Activated T-cell treated with anti-CD3 and anti-CD28 coated beads, Interleukin-2, amount 50 U/mL, for 24 hours (primary cell): ENCODE measurements around the gene NDST1.

Experiments
- DNase-seq: peaks from one replicate; pipeline ENCODE4 v3.0.0-alpha.2; 2020
- H3K27ac Mint-ChIP-seq: 2 replicates; pipeline ENCODE4 v1.8.0; 2020; ENCODE audit warnings: mild to moderate bottlenecking, mixed read lengths
- H3K27me3 Mint-ChIP-seq: 2 replicates; pipeline ENCODE4 v1.8.0; 2020; ENCODE audit warnings: mixed read lengths
- H3K36me3 Mint-ChIP-seq: 2 replicates; pipeline ENCODE4 v1.8.0; 2020; ENCODE audit warnings: low read depth, mixed read lengths
- H3K4me1 Mint-ChIP-seq: 2 replicates; pipeline ENCODE4 v1.8.0; 2020; ENCODE audit warnings: low read depth, mixed read lengths
- H3K4me3 Mint-ChIP-seq: 2 replicates; pipeline ENCODE4 v1.8.0; 2020; ENCODE audit warnings: mild to moderate bottlenecking, moderate library complexity, mixed read lengths
- H3K9me3 Mint-ChIP-seq: 2 replicates; pipeline ENCODE4 v1.8.0; 2020; ENCODE audit warnings: mixed read lengths

NDST1 gene

DNA sequence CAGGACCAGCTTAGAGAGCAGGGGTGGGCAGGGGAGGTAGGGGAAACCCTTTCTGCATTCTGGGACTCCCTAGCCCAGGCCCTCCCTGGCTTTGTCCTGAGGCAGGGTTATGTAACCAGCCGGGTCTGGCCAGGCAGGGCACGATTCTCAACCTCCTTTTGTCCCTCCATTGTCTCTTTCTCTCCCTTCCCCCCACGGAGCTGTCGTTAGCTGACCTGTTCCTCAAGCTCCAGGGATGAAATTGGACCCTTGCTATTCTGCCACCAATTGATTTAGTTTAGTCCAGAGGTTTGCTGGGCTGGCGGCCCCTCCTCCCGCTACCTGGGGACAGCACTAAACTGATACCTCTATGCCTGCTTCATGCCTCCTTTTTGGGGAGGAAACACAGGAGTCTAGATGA lies 9.4 kb upstream of the NDST1 start:
- no peaks in the 10 kb centered on the region for H3K4me1 Mint-ChIP-seq
- H3K4me3 Mint-ChIP-seq, result no peak overlapping the region
- H3K36me3 Mint-ChIP-seq, result no peaks in the 10 kb centered on the region
- no peaks in the 10 kb centered on the region for H3K27me3 Mint-ChIP-seq
- H3K9me3 Mint-ChIP-seq, result no peaks in the 10 kb centered on the region
- no peak for DNase-seq
- no peak overlapping the region for H3K27ac Mint-ChIP-seq

DNA sequence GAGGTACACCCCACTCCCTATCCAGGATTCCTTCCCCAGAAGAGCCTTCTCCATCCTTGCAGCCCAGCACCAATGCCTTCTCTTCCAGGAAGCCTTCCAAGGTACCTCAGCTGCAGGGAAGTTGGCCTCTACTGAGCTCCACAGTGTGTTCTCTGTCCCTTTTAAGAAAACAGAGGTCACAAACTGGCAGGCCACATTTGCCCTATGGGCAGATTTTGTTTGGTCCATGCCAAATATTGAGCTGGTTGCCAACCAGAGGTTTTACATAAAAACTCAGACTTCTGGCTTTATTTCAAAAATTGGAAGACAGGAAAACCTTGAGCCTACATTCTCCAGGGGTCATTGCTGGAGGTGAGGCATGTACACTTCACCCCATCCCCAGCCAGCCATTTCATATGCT lies 9.0 kb upstream of the NDST1 start:
- no peak overlapping the region for H3K4me3 Mint-ChIP-seq
- no peaks in the 10 kb centered on the region for H3K4me1 Mint-ChIP-seq
- no peaks in the 10 kb centered on the region for H3K36me3 Mint-ChIP-seq
- no peaks in the 10 kb centered on the region for H3K27me3 Mint-ChIP-seq
- no peak overlapping the region for H3K27ac Mint-ChIP-seq
- no peak for DNase-seq
- H3K9me3 Mint-ChIP-seq, result no peaks in the 10 kb centered on the region

DNA sequence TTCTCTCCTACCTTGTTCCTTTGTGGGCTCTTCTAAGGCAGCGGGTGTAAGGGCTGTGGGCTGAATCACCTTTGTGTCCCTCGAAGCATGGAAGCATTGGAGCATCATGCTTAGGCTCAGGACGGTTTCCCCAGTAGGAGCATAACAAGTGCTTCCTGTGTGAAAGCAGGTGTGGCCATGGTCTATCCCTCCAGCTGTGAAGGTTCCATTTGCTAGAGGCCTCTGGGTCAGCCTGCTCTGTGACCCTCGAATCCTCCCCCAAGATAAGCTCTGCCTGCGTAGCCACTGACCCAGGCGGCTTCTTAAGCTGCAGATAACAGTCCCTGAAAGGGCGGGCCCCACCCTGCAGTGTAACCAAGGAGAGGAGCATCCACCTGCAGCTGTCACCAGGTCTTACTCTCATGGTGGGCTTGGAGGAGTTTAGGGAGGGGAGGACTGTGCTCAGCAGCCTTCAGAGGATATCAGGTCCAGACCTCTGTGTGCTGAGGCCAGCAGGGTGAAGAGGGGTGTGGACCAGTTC lies 8.4 kb upstream of the NDST1 start:
- Mint-ChIP-seq H3K4me1 (no peaks in the 10 kb centered on the region), H3K27ac (no peak overlapping the region), H3K4me3 (no peak overlapping the region), H3K36me3 (no peaks in the 10 kb centered on the region), H3K9me3 (no peaks in the 10 kb centered on the region), H3K27me3 (no peaks in the 10 kb centered on the region)
- no peak for DNase-seq

GRCh38 chr5:150500328-150500841 lies 7.5 kb upstream of the NDST1 start:
- H3K4me1 Mint-ChIP-seq, result no peaks in the 10 kb centered on the region
- no peaks in the 10 kb centered on the region for H3K9me3 Mint-ChIP-seq
- no peak for DNase-seq
- no peak overlapping the region for H3K4me3 Mint-ChIP-seq
- no peak overlapping the region for H3K27ac Mint-ChIP-seq
- H3K36me3 Mint-ChIP-seq, result no peaks in the 10 kb centered on the region
- no peaks in the 10 kb centered on the region for H3K27me3 Mint-ChIP-seq

- DNase-seq, result no peak
- no peak overlapping the region for H3K27ac Mint-ChIP-seq
- no peaks in the 10 kb centered on the region for H3K27me3 Mint-ChIP-seq
- H3K9me3 Mint-ChIP-seq, result no peaks in the 10 kb centered on the region
- H3K36me3 Mint-ChIP-seq, result no peaks in the 10 kb centered on the region
- no peak overlapping the region for H3K4me3 Mint-ChIP-seq
- no peaks in the 10 kb centered on the region for H3K4me1 Mint-ChIP-seq
Observed at GRCh38 chr5:150500905-150501304, 7.0 kb upstream of the NDST1 start.

- no peaks in the 10 kb centered on the region for H3K9me3 Mint-ChIP-seq
- no peaks in the 10 kb centered on the region for H3K4me1 Mint-ChIP-seq
- no peaks in the 10 kb centered on the region for H3K27me3 Mint-ChIP-seq
- no peak for DNase-seq
- no peaks in the 10 kb centered on the region for H3K36me3 Mint-ChIP-seq
- no peak overlapping the region for H3K4me3 Mint-ChIP-seq
- H3K27ac Mint-ChIP-seq, result no peak overlapping the region
Observed at GRCh38 chr5:150502106-150502505, 5.8 kb upstream of the NDST1 start.

GRCh38 chr5:150502847-150503246 lies 5.1 kb upstream of the NDST1 start:
- Mint-ChIP-seq H3K9me3 (no peaks in the 10 kb centered on the region), H3K36me3 (no peaks in the 10 kb centered on the region), H3K27me3 (no peaks in the 10 kb centered on the region), H3K4me1 (no peaks in the 10 kb centered on the region), H3K4me3 (no peak overlapping the region), H3K27ac (no peak overlapping the region)
- no peak for DNase-seq

- Mint-ChIP-seq H3K4me1 (no peaks in the 10 kb centered on the region), H3K27ac (no peak overlapping the region), H3K36me3 (no peaks in the 10 kb centered on the region), H3K4me3 (no peak overlapping the region), H3K9me3 (no peaks in the 10 kb centered on the region), H3K27me3 (no peaks in the 10 kb centered on the region)
- no peak for DNase-seq
Observed at GRCh38 chr5:150503386-150503785, 4.5 kb upstream of the NDST1 start.

GRCh38 chr5:150503977-150504620 lies 3.8 kb upstream of the NDST1 start:
- H3K27me3 Mint-ChIP-seq, result no peaks in the 10 kb centered on the region
- no peak overlapping the region for H3K4me3 Mint-ChIP-seq
- H3K27ac Mint-ChIP-seq, result no peak overlapping the region
- DNase-seq, result no peak
- no peaks in the 10 kb centered on the region for H3K36me3 Mint-ChIP-seq
- H3K9me3 Mint-ChIP-seq, result no peaks in the 10 kb centered on the region
- H3K4me1 Mint-ChIP-seq, result no peaks in the 10 kb centered on the region

DNA sequence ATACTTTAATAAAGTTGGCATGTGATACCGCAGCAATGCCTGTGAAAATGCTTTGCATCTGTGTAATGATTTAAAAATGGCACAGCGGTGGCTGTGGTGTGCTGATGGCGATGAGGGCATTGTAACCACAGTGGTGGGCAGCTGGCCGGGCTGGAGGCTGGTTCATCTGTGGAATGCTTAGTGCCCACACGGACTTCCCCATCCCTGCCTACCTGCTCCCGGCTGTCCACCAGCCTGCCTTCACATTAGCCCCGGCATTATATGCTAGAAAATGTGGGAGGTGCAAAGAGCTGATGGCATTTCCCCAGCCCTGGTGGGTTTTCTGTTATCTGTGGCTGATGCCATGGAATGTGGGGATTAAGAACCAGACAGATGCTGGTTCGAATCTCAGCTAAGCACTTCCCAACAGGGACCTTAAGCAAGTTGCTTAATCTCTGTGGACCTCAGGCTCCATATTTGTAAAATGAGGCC lies 2.9 kb upstream of the NDST1 start:
- DNase-seq, result no peak
- Mint-ChIP-seq H3K9me3 (no peaks in the 10 kb centered on the region), H3K4me1 (no peaks in the 10 kb centered on the region), H3K27me3 (no peaks in the 10 kb centered on the region), H3K4me3 (no peak overlapping the region), H3K36me3 (no peaks in the 10 kb centered on the region), H3K27ac (no peak overlapping the region)

DNA sequence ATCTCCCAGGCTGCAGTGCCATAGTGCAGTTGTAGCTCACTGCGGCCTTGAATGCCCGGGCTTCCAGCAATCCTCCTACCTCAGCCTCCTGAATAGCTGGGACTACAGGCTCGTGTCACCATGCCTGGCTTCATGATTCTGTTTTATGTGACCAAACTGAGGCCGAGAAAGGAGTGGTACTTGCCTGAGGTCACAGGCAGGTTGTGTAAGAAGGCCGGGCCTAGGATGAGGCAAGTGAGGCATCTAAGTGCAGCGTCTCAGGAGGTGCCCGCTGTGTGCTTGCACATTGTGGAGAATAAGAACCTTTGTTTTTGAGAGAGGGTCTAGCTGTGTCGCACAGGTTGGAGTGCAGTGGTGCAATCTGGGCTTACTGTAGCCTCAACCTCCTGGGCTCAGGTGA lies 2.1 kb upstream of the NDST1 start:
- H3K36me3 Mint-ChIP-seq, result no peaks in the 10 kb centered on the region
- no peaks in the 10 kb centered on the region for H3K9me3 Mint-ChIP-seq
- H3K4me1 Mint-ChIP-seq, result no peaks in the 10 kb centered on the region
- no peak overlapping the region for H3K4me3 Mint-ChIP-seq
- no peak overlapping the region for H3K27ac Mint-ChIP-seq
- no peaks in the 10 kb centered on the region for H3K27me3 Mint-ChIP-seq
- DNase-seq, result no peak

DNA sequence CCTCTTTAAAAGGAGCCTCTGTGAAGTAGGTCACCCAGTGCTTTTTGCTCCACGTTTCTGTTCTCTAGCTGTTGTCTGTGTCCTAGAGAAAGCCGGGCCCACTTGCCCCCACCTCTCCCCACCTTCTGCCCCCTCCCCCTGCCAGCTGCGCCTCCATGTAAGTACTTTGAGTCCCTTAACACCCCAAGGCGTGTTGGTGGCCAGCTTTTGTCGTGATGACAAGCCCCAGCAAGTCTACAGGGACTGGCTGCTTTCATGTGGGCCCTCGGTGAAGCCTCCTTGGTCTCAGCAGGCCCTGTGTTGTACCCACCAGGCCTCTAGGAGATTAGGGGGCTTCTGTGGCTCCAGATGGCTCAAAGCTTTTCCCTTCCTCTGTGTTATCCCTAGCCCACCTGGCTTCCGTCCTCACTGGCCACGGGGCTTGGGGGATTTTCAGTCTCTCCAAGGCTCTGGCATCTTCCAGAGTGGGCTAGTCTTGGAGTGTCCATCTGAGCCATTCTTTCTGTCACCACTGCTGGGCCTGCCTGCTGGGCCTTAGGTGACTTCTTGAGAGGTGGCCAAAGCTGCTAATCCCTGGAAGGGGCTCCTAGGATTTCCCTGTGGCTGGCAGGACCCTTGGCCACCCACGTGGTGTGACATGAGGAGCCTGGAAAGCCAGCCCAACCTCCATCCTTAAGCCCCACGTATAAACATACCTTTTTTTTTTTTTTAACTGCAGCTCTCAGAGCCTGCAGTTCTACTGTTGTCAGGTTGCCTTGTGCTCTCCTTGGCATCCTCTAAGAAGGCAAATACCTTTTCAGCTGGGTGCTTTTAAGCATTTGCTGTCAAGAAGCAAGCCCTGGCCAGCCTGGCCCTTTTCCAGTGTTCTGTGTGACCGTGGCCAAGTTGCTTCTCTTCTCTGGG lies 1.1 kb upstream of the NDST1 start:
- no peaks in the 10 kb centered on the region for H3K27me3 Mint-ChIP-seq
- H3K27ac Mint-ChIP-seq, result no peak overlapping the region
- no peaks in the 10 kb centered on the region for H3K4me1 Mint-ChIP-seq
- no peaks in the 10 kb centered on the region for H3K36me3 Mint-ChIP-seq
- H3K9me3 Mint-ChIP-seq, result no peaks in the 10 kb centered on the region
- H3K4me3 Mint-ChIP-seq, result no peak overlapping the region
- no peak for DNase-seq

- no peak for DNase-seq
- Mint-ChIP-seq H3K36me3 (no peaks in the 10 kb centered on the region), H3K27me3 (no peaks in the 10 kb centered on the region), H3K9me3 (no peaks in the 10 kb centered on the region), H3K4me3 (no peak overlapping the region), H3K4me1 (no peaks in the 10 kb centered on the region), H3K27ac (no peak overlapping the region)
Observed at GRCh38 chr5:150508277-150508640, 328 bp downstream of the NDST1 start.

DNA sequence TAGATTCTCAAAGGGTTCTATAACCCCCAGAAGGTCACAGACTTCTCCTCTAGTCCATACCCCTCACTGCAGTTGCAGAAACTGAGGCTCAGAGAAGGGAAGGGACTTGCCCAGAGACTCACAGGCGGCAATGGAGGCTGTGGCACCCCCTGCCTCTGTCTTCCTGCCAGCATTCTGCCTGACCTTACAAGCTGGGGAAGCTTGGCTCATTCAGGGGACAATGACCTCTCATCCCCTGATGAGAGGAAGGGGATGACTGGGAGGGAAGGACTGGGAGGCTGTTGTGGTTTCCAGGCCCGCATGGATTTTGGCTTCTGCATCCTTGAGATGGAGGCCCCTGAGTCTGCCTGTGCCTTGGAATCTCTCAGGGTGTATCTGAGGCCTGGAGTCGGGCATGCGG lies 897 bp downstream of the NDST1 start:
- Mint-ChIP-seq H3K27ac (no peak overlapping the region), H3K27me3 (no peaks in the 10 kb centered on the region), H3K9me3 (no peaks in the 10 kb centered on the region), H3K4me3 (no peak overlapping the region), H3K36me3 (no peaks in the 10 kb centered on the region), H3K4me1 (no peaks in the 10 kb centered on the region)
- DNase-seq, result no peak

DNA sequence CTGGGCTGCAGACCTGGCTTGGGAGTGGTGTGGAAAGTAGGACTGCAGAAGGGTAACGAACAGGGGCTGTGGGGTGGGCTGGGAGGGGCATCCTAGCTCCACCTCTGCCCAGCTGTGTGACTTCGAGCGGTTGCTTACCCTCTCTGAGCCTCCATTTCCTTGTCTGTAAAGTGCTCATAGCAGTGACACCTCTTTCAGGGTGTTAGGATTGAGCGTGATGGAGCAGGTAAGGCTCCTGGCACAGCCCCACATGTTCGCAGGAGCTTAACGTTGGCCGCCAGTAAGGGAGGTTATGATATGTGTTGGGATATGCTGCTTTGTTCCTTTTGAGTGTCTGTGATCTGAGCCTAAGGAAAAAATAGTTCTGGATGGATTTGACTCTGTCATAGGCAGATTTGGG lies 2.1 kb downstream of the NDST1 start:
- H3K27ac Mint-ChIP-seq, result no peak overlapping the region
- H3K36me3 Mint-ChIP-seq, result no peaks in the 10 kb centered on the region
- DNase-seq, result no peak
- H3K9me3 Mint-ChIP-seq, result no peaks in the 10 kb centered on the region
- no peaks in the 10 kb centered on the region for H3K27me3 Mint-ChIP-seq
- no peak overlapping the region for H3K4me3 Mint-ChIP-seq
- H3K4me1 Mint-ChIP-seq, result no peaks in the 10 kb centered on the region
